ENCODE results near the gene SCAPER. TPM values are rescaled to one million over a fixed set of nuclear protein-coding genes. Genes with fewer than 3 reads are reported as not detected.

Gene SCAPER
- total and polyA plus RNA-seq, 10 of the 15 experiments (the other 5 are each of a cell fraction or from before 2014, with no cell fraction given) = 1.0 to 7.7 (median 3.9) TPM

DNA sequence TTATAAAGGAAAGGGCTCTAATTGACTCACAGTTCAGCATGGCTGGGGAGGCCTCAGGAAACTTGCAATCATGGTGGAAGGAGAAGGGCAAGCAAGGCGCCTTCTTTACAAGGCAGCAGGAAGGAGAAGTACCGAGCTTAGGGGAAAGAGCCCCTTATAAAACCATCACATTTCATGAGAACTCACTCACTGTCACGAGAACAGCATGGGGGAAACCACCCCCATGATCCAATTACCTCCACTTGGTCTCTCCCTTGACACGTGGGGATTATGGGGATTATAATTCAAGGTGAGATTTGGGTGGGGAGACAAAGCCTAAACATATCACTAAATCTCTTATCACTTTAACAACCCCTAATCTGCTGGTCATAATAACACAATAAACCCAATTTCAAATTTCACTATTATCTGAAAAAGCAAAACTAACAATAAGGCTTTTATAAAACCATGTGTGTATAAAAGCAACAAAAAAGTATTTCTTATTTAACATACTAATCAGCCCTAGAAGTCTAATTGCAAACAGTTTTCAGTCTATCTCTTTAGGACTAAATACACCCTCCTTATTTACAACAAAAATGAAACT lies 43.2 kb downstream of the SCAPER start (continued):
- TF ChIP-seq, protein P1, sequence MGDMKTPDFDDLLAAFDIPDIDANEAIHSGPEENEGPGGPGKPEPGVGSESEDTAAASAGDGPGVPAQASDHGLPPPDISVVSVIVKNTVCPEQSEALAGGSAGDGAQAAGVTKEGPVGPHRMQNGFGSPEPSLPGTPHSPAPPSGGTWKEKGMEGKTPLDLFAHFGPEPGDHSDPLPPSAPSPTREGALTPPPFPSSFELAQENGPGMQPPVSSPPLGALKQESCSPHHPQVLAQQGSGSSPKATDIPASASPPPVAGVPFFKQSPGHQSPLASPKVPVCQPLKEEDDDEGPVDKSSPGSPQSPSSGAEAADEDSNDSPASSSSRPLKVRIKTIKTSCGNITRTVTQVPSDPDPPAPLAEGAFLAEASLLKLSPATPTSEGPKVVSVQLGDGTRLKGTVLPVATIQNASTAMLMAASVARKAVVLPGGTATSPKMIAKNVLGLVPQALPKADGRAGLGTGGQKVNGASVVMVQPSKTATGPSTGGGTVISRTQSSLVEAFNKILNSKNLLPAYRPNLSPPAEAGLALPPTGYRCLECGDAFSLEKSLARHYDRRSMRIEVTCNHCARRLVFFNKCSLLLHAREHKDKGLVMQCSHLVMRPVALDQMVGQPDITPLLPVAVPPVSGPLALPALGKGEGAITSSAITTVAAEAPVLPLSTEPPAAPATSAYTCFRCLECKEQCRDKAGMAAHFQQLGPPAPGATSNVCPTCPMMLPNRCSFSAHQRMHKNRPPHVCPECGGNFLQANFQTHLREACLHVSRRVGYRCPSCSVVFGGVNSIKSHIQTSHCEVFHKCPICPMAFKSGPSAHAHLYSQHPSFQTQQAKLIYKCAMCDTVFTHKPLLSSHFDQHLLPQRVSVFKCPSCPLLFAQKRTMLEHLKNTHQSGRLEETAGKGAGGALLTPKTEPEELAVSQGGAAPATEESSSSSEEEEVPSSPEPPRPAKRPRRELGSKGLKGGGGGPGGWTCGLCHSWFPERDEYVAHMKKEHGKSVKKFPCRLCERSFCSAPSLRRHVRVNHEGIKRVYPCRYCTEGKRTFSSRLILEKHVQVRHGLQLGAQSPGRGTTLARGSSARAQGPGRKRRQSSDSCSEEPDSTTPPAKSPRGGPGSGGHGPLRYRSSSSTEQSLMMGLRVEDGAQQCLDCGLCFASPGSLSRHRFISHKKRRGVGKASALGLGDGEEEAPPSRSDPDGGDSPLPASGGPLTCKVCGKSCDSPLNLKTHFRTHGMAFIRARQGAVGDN (IDR thresholded peaks at IDR 0.05) = no peak
- TF ChIP-seq TCF3 (IDR thresholded peaks at IDR 0.05; ENCODE audit: borderline replicate concordance, insufficient read depth, low read depth, low read length) = no peak
- no peak for TF ChIP-seq CREB1 (IDR thresholded peaks at IDR 0.05; ENCODE audit: low read depth)
- no peak for TF ChIP-seq GABPA (IDR thresholded peaks at IDR 0.05; ENCODE audit: low read depth)

DNA sequence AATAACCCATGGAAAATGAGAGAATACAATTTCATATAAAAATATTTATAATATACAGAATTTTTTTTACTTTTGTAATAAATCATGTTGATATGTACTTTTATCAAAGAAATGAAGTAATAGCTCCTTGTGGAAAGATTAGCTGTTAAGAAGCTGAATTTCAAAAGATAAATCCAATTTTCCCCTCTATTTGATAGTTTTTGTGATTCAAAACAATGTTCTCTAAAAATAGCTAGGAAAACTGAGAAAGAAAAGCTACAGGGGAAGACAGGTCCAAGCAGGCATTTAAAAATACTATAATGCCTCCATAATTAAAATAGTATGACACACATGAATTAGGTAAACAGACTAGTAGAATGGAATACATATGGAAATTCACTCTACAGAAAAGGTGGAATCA lies 44.9 kb downstream of the SCAPER start:
- BruUV-seq (replicated peaks) = no TSS peak
- no peak overlapping the region for H3K4me2 ChIP-seq (ENCODE audit: control insufficient read depth, insufficient read depth)
- SMC1A ChIA-PET (ENCODE audit: uncharacterized antibody, unreplicated experiment) = interaction anchor here (0.9 to 1.5 kb wide), 4 partner anchors 12 to 669 kb away, joined by 3 to 5 read pairs (median 4); no protein-coding TSS in a partner anchor
- in situ Hi-C loops (cut with MboI) (no loop called here), intact Hi-C loops (cut with micrococcal nuclease; ENCODE audit: unreplicated experiment) (no loop called here)
- DNase-seq (ENCODE audit: low read depth, low spot score) (no peak), FAIRE-seq (no peak), ATAC-seq (no peak)
- POLR2A ChIA-PET = interaction anchor here (0.8 kb wide), 1 partner anchor 638 kb away, joined by 5 read pairs; no protein-coding TSS in a partner anchor
- RAD21 ChIA-PET (ENCODE audit: unreplicated experiment) = no interaction called here
- H4K20me1 ChIP-seq (ENCODE audit: control insufficient read depth, insufficient read depth) = no peaks in the 10 kb centered on the region
- H3K4me3 ChIP-seq = no peak overlapping the region
- no peak overlapping the region for H2AFZ ChIP-seq (ENCODE audit: control insufficient read depth, low read depth, low read length)
- no peaks in the 10 kb centered on the region for H3K4me1 ChIP-seq (ENCODE audit: control insufficient read depth, insufficient read depth, low read length)
- no peaks in the 10 kb centered on the region for H3K27me3 ChIP-seq (replicated peaks in 1 of 2; ENCODE audit: control insufficient read depth in 2 of 2, insufficient read depth in 2 of 2, low read length in 1 of 2)
- no peaks in the 10 kb centered on the region for H3K79me2 ChIP-seq (ENCODE audit: control insufficient read depth, insufficient read depth, low read length)
- CTCF ChIA-PET = interaction anchor here (0.7 to 1.5 kb wide), 6 partner anchors 9 to 710 kb away, joined by 3 to 4 read pairs (median 3); no protein-coding TSS in a partner anchor
- no peak overlapping the region for H3K27ac ChIP-seq (ENCODE audit: control insufficient read depth, insufficient read depth)
- no peaks in the 10 kb centered on the region; the same call in 1 of the 3 replicates for H3K9me3 ChIP-seq (replicated peaks; ENCODE audit: control insufficient read depth, insufficient read depth, low read length)
- H3K9ac ChIP-seq (ENCODE audit: control insufficient read depth, insufficient read depth, low read length) = no peak overlapping the region
- H3K36me3 ChIP-seq (ENCODE audit: control insufficient read depth in 2 of 2, insufficient read depth in 2 of 2, low read length in 1 of 2) = no peaks in the 10 kb centered on the region
- TF ChIP-seq SUPT20H (IDR thresholded peaks at IDR 0.05; ENCODE audit: borderline replicate concordance, control insufficient read depth, low read depth, low read length) (no peak), SPI1 (IDR thresholded peaks at IDR 0.05; ENCODE audit: borderline replicate concordance, insufficient read depth, low read depth, low read length) (no peak), KDM1A (IDR thresholded peaks at IDR 0.05; ENCODE audit: borderline replicate concordance) (no peak), TBL1XR1 (IDR thresholded peaks at IDR 0.05; ENCODE audit: low read depth, low read length) (no peak), NR2F1 (conservative IDR thresholded peaks at IDR 0.05) (no peak), NFYB (IDR thresholded peaks at IDR 0.05; ENCODE audit: insufficient read depth, low read depth, low read length) (no peak), ZNF207 (IDR thresholded peaks at IDR 0.05; ENCODE audit: borderline replicate concordance) (no peak), NR2C2 (IDR thresholded peaks at IDR 0.05; ENCODE audit: borderline replicate concordance, control insufficient read depth, insufficient read length, low read depth) (no peak), ZNF274 (IDR thresholded peaks at IDR 0.05; ENCODE audit: insufficient read depth, insufficient read length) (no peak)
- TF ChIP-seq, protein P2, sequence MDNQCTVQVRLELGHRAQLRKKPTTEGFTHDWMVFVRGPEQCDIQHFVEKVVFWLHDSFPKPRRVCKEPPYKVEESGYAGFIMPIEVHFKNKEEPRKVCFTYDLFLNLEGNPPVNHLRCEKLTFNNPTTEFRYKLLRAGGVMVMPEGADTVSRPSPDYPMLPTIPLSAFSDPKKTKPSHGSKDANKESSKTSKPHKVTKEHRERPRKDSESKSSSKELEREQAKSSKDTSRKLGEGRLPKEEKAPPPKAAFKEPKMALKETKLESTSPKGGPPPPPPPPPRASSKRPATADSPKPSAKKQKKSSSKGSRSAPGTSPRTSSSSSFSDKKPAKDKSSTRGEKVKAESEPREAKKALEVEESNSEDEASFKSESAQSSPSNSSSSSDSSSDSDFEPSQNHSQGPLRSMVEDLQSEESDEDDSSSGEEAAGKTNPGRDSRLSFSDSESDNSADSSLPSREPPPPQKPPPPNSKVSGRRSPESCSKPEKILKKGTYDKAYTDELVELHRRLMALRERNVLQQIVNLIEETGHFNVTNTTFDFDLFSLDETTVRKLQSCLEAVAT (IDR thresholded peaks at IDR 0.05) = no peak
- TF ChIP-seq, protein P3, sequence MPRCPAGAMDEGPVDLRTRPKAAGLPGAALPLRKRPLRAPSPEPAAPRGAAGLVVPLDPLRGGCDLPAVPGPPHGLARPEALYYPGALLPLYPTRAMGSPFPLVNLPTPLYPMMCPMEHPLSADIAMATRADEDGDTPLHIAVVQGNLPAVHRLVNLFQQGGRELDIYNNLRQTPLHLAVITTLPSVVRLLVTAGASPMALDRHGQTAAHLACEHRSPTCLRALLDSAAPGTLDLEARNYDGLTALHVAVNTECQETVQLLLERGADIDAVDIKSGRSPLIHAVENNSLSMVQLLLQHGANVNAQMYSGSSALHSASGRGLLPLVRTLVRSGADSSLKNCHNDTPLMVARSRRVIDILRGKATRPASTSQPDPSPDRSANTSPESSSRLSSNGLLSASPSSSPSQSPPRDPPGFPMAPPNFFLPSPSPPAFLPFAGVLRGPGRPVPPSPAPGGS (IDR thresholded peaks at IDR 0.05; ENCODE audit: borderline replicate concordance, insufficient read depth, low read depth, low read length, poor library complexity, severe bottlenecking) = no peak

Measured in GM12878 (cell line).